A673 (cell line): ENCODE results near the gene ZFAND4. TPM values are rescaled to one million over a fixed set of nuclear protein-coding genes. Genes with fewer than 3 reads are reported as not detected.

ENCODE experiments used
- BruUV-seq: library from RNA; stranded (reverse); fragments of 400-500 nt; replicated peaks from 2 replicates; lab custom pipeline; 2021; lab: Mats Ljungman, UMichigan
- CTCF ChIA-PET: fragments of 300-600 bp; sonication (Branson Sonifier 250); formaldehyde crosslinking; loops from one replicate; lab custom pipeline; 2022; ENCODE audit warnings: antibody characterized with exemption; lab: Charles Lee
- POLR2A ChIA-PET: fragments of 300-600 bp; sonication (Branson Sonifier 250); formaldehyde crosslinking; loops from one replicate; lab custom pipeline; 2022; ENCODE audit warnings: antibody characterized with exemption; ENCODE audit not compliant: low non-redundant PET; lab: Charles Lee
- DNase-seq: peaks from one replicate; pipeline ENCODE4 v3.0.0-alpha.2; 2015; ENCODE audit warnings: low spot score
- H3K27ac ChIP-seq: fragments of 200-600 bp; sonication (generic); 2 replicates; pipeline ENCODE4 v1.5.1; 2016; ENCODE audit warnings: mixed run types, low read depth, mild to moderate bottlenecking, mixed read lengths, antibody characterized with exemption, low read length; ENCODE audit not compliant: poor library complexity, severe bottlenecking
- H3K27me3 ChIP-seq: fragments of 200-600 bp; sonication (generic); replicated peaks from 2 replicates; pipeline ENCODE4 v1.6.1; 2017; ENCODE audit warnings: mixed run types, low read depth, mild to moderate bottlenecking, mixed read lengths, antibody characterized with exemption, low read length; ENCODE audit not compliant: insufficient read depth, poor library complexity
- H3K36me3 ChIP-seq: fragments of 200-600 bp; sonication (generic); 2 replicates; pipeline ENCODE4 v1.6.1; 2016; ENCODE audit warnings: mixed run types, mild to moderate bottlenecking, mixed read lengths, antibody characterized with exemption, low read length; ENCODE audit not compliant: insufficient read depth, poor library complexity, severe bottlenecking
- H3K4me1 ChIP-seq: fragments of 200-600 bp; sonication (generic); 2 replicates; pipeline ENCODE4 v1.6.1; 2017; ENCODE audit warnings: mixed run types, mild to moderate bottlenecking, mixed read lengths, antibody characterized with exemption, low read length; ENCODE audit not compliant: insufficient read depth, poor library complexity, severe bottlenecking
- H3K4me3 ChIP-seq: fragments of 200-600 bp; sonication (generic); 2 replicates; pipeline ENCODE4 v1.5.1; 2016; ENCODE audit warnings: low read depth, mixed run types, mild to moderate bottlenecking, mixed read lengths, low read length; ENCODE audit not compliant: poor library complexity, severe bottlenecking
- H3K9me3 ChIP-seq: fragments of 200-600 bp; sonication (generic); 2 replicates; pipeline ENCODE4 v1.6.1; 2016; ENCODE audit warnings: mixed run types, low read depth, mild to moderate bottlenecking, mixed read lengths, antibody characterized with exemption, low read length; ENCODE audit not compliant: poor library complexity, severe bottlenecking
- CTCF ChIP-seq: fragments of 300-800, 200-600 bp; sonication (generic); conservative IDR thresholded peaks from 2 replicates; pipeline ENCODE4 v1.5.1; 2017; ENCODE audit warnings: low read depth, mild to moderate bottlenecking, antibody characterized with exemption, low read length, moderate library complexity, mixed read lengths
- EZH2 ChIP-seq: fragments of 200-600 bp; sonication (generic); IDR thresholded peaks from 2 replicates; pipeline ENCODE4 v1.6.1; 2017; ENCODE audit warnings: borderline replicate concordance, low read depth, mild to moderate bottlenecking, mixed read lengths, antibody characterized with exemption, low read length; ENCODE audit not compliant: poor library complexity, severe bottlenecking
- intact Hi-C: fragments of 100-400 bp; cut with micrococcal nuclease; formaldehyde crosslinking; loops from one replicate; pipeline ENCODE4 v1.10.0; 2022; ENCODE audit not compliant: unreplicated experiment
- total RNA-seq: library from RNA; stranded (reverse); gene quantifications from 2 replicates; pipeline ENCODE4 v1.2.3, GENCODE V29; 2021

ZFAND4 gene
- total RNA-seq, 1 experiment from 2014 or later, result 9.2 TPM

GRCh38 chr10:45591280-45591679, 81.3 kb downstream of the ZFAND4 start:
- no peak for DNase-seq
- POLR2A ChIA-PET, result no interaction called here
- H3K4me1 ChIP-seq, result peaks cover 4% of the 10 kb centered on the region

GRCh38 chr10:45589868-45590267, 82.7 kb downstream of the ZFAND4 start:
- BruUV-seq, result no TSS peak
- H3K9me3 ChIP-seq, result no peaks in the 10 kb centered on the region
- ChIA-PET CTCF (no interaction called here), POLR2A (no interaction called here)
- H3K4me3 ChIP-seq, result no peak overlapping the region
- H3K36me3 ChIP-seq, result no peaks in the 10 kb centered on the region
- TF ChIP-seq EZH2, result no peak
- no peak for TF ChIP-seq CTCF
- no peak overlapping the region for H3K27ac ChIP-seq
- DNase-seq, result no peak
- no peaks in the 10 kb centered on the region for H3K27me3 ChIP-seq
- intact Hi-C loops, result no loop called here
- peaks cover 4% of the 10 kb centered on the region for H3K4me1 ChIP-seq

More at GRCh38 chr10:45591280-45591679, 81.3 kb downstream of the ZFAND4 start:
- BruUV-seq, result no TSS peak
- Histone ChIP-seq H3K4me3 (no peak overlapping the region), H3K27me3 (no peaks in the 10 kb centered on the region), H3K27ac (no peak overlapping the region), H3K9me3 (no peaks in the 10 kb centered on the region), H3K36me3 (no peaks in the 10 kb centered on the region)
- CTCF ChIA-PET, result no interaction called here
- TF ChIP-seq CTCF, result no peak
- TF ChIP-seq EZH2, result no peak
- intact Hi-C loops, result no loop called here

- no peak for DNase-seq
- Histone ChIP-seq H3K4me1 (peaks cover 4% of the 10 kb centered on the region), H3K27me3 (no peaks in the 10 kb centered on the region), H3K9me3 (no peaks in the 10 kb centered on the region), H3K27ac (no peak overlapping the region), H3K36me3 (no peaks in the 10 kb centered on the region), H3K4me3 (no peak overlapping the region)
- intact Hi-C loops, result no loop called here
- POLR2A ChIA-PET, result no interaction called here
- TF ChIP-seq CTCF, result no peak
- TF ChIP-seq EZH2, result no peak
- CTCF ChIA-PET, result no interaction called here
- BruUV-seq, result no TSS peak
These were observed 83.6 kb downstream of the ZFAND4 start for GRCh38 chr10:45589009-45589408.
